Measurements from ENCODE around the gene CTDSP2.
A peak's percentile ranks its signal among the peaks of the same experiment; 100 is the strongest.
"Not testable (repeated sequence)": the region's sequence is repeated elsewhere in the genome, so short reads cannot be mapped to it uniquely, and the experiment has no call there.

The CTDSP2 gene

GRCh38 chr12:57782608-57783465 is 63.7 kb downstream of the CTDSP2 start, which contains the start of gene TSFM:
TSS of gene TSFM (plus strand) at chr12:57782787. CDS start at chr12:57782802, 15 bp downstream.
- peak; percentile 95 to 96 for DNase-seq (ENCODE audit: low read depth in 2 of 2)

- no peak for DNase-seq (ENCODE audit: low read depth in 2 of 2)
These were observed 64.3 kb downstream of the CTDSP2 start for GRCh38 chr12:57782243-57782607.

- DNase-seq (ENCODE audit: low read depth in 2 of 2), result no peak
These were observed 64.7 kb downstream of the CTDSP2 start for GRCh38 chr12:57781801-57782200.

GRCh38 chr12:57781244-57781643 is 65.3 kb downstream of the CTDSP2 start:
- DNase-seq (ENCODE audit: low read depth in 2 of 2), result no peak

- no peak for DNase-seq (ENCODE audit: low read depth in 2 of 2)
These were observed 66.1 kb downstream of the CTDSP2 start for GRCh38 chr12:57780284-57780897.

- no peak for DNase-seq (ENCODE audit: low read depth in 2 of 2)
These were observed 66.8 kb downstream of the CTDSP2 start for GRCh38 chr12:57779736-57780135.

- no peak for DNase-seq (ENCODE audit: low read depth in 2 of 2)
These were observed 68.6 kb downstream of the CTDSP2 start for GRCh38 chr12:57777911-57778310.

GRCh38 chr12:57777367-57777766 is 69.2 kb downstream of the CTDSP2 start:
- DNase-seq (ENCODE audit: low read depth in 2 of 2), result no peak

GRCh38 chr12:57776247-57776587 is 70.3 kb downstream of the CTDSP2 start:
- DNase-seq (ENCODE audit: low read depth in 2 of 2), result no peak

GRCh38 chr12:57775563-57776246 is 70.8 kb downstream of the CTDSP2 start:
- DNase-seq (ENCODE audit: low read depth in 2 of 2), result no peak

- no peak for DNase-seq (ENCODE audit: low read depth in 2 of 2)
These were observed 71.5 kb downstream of the CTDSP2 start for GRCh38 chr12:57775044-57775443.

GRCh38 chr12:57774634-57775033 is 71.9 kb downstream of the CTDSP2 start:
- DNase-seq (ENCODE audit: low read depth in 2 of 2), result not testable (repeated sequence)

GRCh38 chr12:57772429-57773322 is 73.9 kb downstream of the CTDSP2 start, which contains the start of gene EEF1AKMT3:
TSS of gene EEF1AKMT3 (plus strand) at chr12:57772614. CDS start at chr12:57772725, 111 bp downstream.
- DNase-seq (ENCODE audit: low read depth in 2 of 2), result no peak

- peak; percentile 75 to 76 for DNase-seq (ENCODE audit: low read depth in 2 of 2)
These were observed 74.6 kb downstream of the CTDSP2 start, which contains the start of gene METTL1 for GRCh38 chr12:57771873-57772428. TSS of gene METTL1 (minus strand) at chr12:57772105. CDS start at chr12:57772083, 22 bp downstream.

GRCh38 chr12:57771236-57771872 is 75.2 kb downstream of the CTDSP2 start:
- DNase-seq (ENCODE audit: low read depth in 2 of 2), result peak; percentile 48 to 62

GRCh38 chr12:57770734-57771133 is 75.8 kb downstream of the CTDSP2 start:
- no peak for DNase-seq (ENCODE audit: low read depth in 2 of 2)
